Ascending aorta (tissue), 2 donors: ENCODE measurements around the gene MSS51. TPM values are rescaled to one million over a fixed set of nuclear protein-coding genes. Genes with fewer than 3 reads are reported as not detected.

ENCODE experiments used
- DNase-seq, 2 donors: peaks; one replicate each; pipeline ENCODE4 v3.0.0-alpha.2; 2019; ENCODE audit warnings: low spot score in 2 of 2
- H3K27ac ChIP-seq, 2 donors: fragments of 200-600 bp; sonication (generic); one replicate each; pipeline ENCODE4 v1.5.1; 2016 to 2017; ENCODE audit warnings: mild to moderate bottlenecking in 1 of 2
- H3K27me3 ChIP-seq: fragments of 200-600 bp; sonication (generic); one replicate; pipeline ENCODE4 v1.5.1; 2017
- H3K36me3 ChIP-seq, 2 donors: fragments of 200-600 bp; sonication (generic); one replicate each; pipeline ENCODE4 v1.5.1; 2016
- H3K4me1 ChIP-seq, 2 donors: fragments of 200-600 bp; sonication (generic); one replicate each; pipeline ENCODE4 v1.5.1; 2016 to 2017; ENCODE audit warnings: mild to moderate bottlenecking in 1 of 2
- H3K4me3 ChIP-seq, 2 donors: fragments of 200-600 bp; sonication (generic); one replicate each; pipeline ENCODE4 v1.5.1; 2016 to 2017; ENCODE audit warnings: mild to moderate bottlenecking in 1 of 2
- H3K9me3 ChIP-seq, 2 donors: fragments of 200-600 bp; sonication (generic); one replicate each; pipeline ENCODE4 v1.5.1; 2016
- CTCF ChIP-seq, 3 experiments: fragments of 200-600 bp in 2 of 3; fragments of 450-650 bp in 1 of 3; sonication (generic) in 2 of 3; IDR thresholded peaks; one replicate each; pipeline ENCODE4 v1.5.1; 2016 to 2019; ENCODE audit warnings: antibody characterized with exemption in 3 of 3, mild to moderate bottlenecking in 1 of 3, moderate library complexity in 1 of 3
- intact Hi-C: fragments of 100-400 bp; cut with DNase I; formaldehyde crosslinking; loops from one replicate; pipeline ENCODE4 v1.15.1; 2023
- total RNA-seq: library from RNA; depleted of rRNA; stranded (reverse); fragments of >200 nt; gene quantifications from one replicate; pipeline ENCODE4 v1.1.0, GENCODE V29; 2016

Gene MSS51
- total RNA-seq, 1 donor from 2014 or later: not detected

- H3K4me3 ChIP-seq: no peak overlapping the region
- peaks cover 17 to 24% of the 10 kb centered on the region in 2 donors for H3K36me3 ChIP-seq
- intact Hi-C loops: no loop called here
- H3K4me1 ChIP-seq: no peaks in the 10 kb centered on the region
- H3K27me3 ChIP-seq: no peaks in the 10 kb centered on the region
- H3K27ac ChIP-seq: no peak overlapping the region
- no peak for DNase-seq
- no peak for TF ChIP-seq CTCF (IDR thresholded peaks at IDR 0.05)
- H3K9me3 ChIP-seq: no peaks in the 10 kb centered on the region
Measured at GRCh38 chr10:73432646-73433537, 469 bp downstream of the MSS51 start.

GRCh38 chr10:73426318-73426717 is 7.0 kb downstream of the MSS51 start:
- H3K9me3 ChIP-seq: no peaks in the 10 kb centered on the region
- TF ChIP-seq CTCF (IDR thresholded peaks at IDR 0.05): no peak
- H3K4me1 ChIP-seq: no peaks in the 10 kb centered on the region
- H3K27ac ChIP-seq: no peak overlapping the region
- peaks cover 60% of the 10 kb centered on the region in 2 donors for H3K36me3 ChIP-seq
- no peak for DNase-seq
- H3K4me3 ChIP-seq: no peak overlapping the region
- no peaks in the 10 kb centered on the region for H3K27me3 ChIP-seq
- intact Hi-C loops: no loop called here

DNA sequence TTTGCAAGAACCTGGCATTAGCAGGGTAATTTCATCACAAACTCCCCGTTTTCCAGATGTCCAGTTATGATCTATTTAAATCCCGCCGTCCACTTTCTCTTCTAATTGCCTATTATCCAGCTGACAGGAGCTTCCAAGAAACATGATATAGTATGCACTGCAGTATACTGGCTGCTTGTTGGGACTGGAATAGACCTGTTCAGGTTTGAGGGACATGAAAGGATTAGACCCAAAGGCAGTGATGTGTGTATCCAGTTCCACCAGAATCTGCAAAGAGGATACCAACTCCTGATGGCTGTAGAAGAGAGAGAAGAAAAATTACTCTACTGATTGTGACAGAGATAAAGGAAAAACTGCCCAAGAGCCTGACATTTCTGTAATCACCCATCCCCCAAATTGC is 8.9 kb downstream of the MSS51 start:
- no peaks in the 10 kb centered on the region for H3K4me1 ChIP-seq
- H3K27ac ChIP-seq: no peak overlapping the region
- intact Hi-C loops: no loop called here
- H3K4me3 ChIP-seq: no peak overlapping the region
- no peaks in the 10 kb centered on the region for H3K9me3 ChIP-seq
- peaks cover 60% of the 10 kb centered on the region in 2 donors for H3K36me3 ChIP-seq
- no peak for DNase-seq
- no peaks in the 10 kb centered on the region for H3K27me3 ChIP-seq
- no peak for TF ChIP-seq CTCF (IDR thresholded peaks at IDR 0.05)

GRCh38 chr10:73423309-73423708 is 10.1 kb downstream of the MSS51 start:
- Histone ChIP-seq H3K4me3 (no peak overlapping the region), H3K27me3 (no peaks in the 10 kb centered on the region), H3K9me3 (no peaks in the 10 kb centered on the region), H3K36me3 (peaks cover 59 to 60% of the 10 kb centered on the region in 2 donors), H3K27ac (no peak overlapping the region), H3K4me1 (no peaks in the 10 kb centered on the region)
- TF ChIP-seq CTCF (IDR thresholded peaks at IDR 0.05): no peak
- DNase-seq: no peak
- intact Hi-C loops: no loop called here

- TF ChIP-seq CTCF (IDR thresholded peaks at IDR 0.05): no peak
- intact Hi-C loops: loop anchor here (10.0 kb wide), 1 partner anchor 228 kb away; the partner anchor contains the start of gene MYOZ1
- Histone ChIP-seq H3K4me3 (no peak overlapping the region), H3K36me3 (no peaks in the 10 kb centered on the region), H3K4me1 (peaks cover 3 to 10% of the 10 kb centered on the region in 2 donors), H3K27ac (no peak overlapping the region), H3K27me3 (no peaks in the 10 kb centered on the region), H3K9me3 (no peaks in the 10 kb centered on the region)
- DNase-seq: no peak
Measured at GRCh38 chr10:73416571-73416970, 16.8 kb downstream of the MSS51 start.
